Activated T-helper 2 cell treated with anti-CD3 and anti-CD28 coated beads, Interferon-gamma antibody, Interleukin-2, Interleukin-4, amounts not matched to agents 10 μg/mL and 5 μg/mL and 100 μg/mL, durations not matched to agents 14 hours and 24 hours and 36 hours (primary cell): ENCODE results near the gene KRT17. TPM values are rescaled to one million over a fixed set of nuclear protein-coding genes. Genes with fewer than 3 reads are reported as not detected.

Source experiments
- total RNA-seq: library from RNA; stranded (reverse); gene quantifications from 2 replicates; pipeline ENCODE4 v1.2.3, GENCODE V29; 2022

KRT17 gene
- total RNA-seq, 1 donor from 2014 or later: not detected

Other genes starting within 250 kb of the KRT17 start
- not detected in 2 replicates for gene KRT34, start 242.3 kb downstream of the KRT17 start, total RNA-seq
- gene KRT31, start 227.0 kb downstream of the KRT17 start, total RNA-seq: not detected in 2 replicates
- not detected in 2 replicates for gene KRT37, start 200.0 kb downstream of the KRT17 start, total RNA-seq
- not detected in 2 replicates for gene KRT38, start 183.6 kb downstream of the KRT17 start, total RNA-seq
- gene KRT32, start 157.2 kb downstream of the KRT17 start, total RNA-seq: not detected in 2 replicates
- not detected in 2 replicates for gene KRT35, start 143.4 kb downstream of the KRT17 start, total RNA-seq
- gene KRT36, start 134.7 kb downstream of the KRT17 start, total RNA-seq: not detected in 2 replicates
- gene KRT13, start 119.0 kb downstream of the KRT17 start, total RNA-seq: not detected in 2 replicates
- gene KRT15, start 105.7 kb downstream of the KRT17 start, total RNA-seq: not detected in 2 replicates
- not detected in 2 replicates for gene KRT19, start 96.3 kb downstream of the KRT17 start, total RNA-seq
- not detected in 2 replicates for gene KRT9, start 52.5 kb downstream of the KRT17 start, total RNA-seq
- not detected in 2 replicates for gene KRT14, start 37.7 kb downstream of the KRT17 start, total RNA-seq
- gene KRT16, start 11.8 kb downstream of the KRT17 start, total RNA-seq: not detected in 2 replicates
- 779 and 785 TPM in 2 replicates for gene EIF1, start 64.3 kb upstream of the KRT17 start, total RNA-seq
- not detected in 2 replicates for gene GAST, start 87.8 kb upstream of the KRT17 start, total RNA-seq
- gene HAP1, start 110.1 kb upstream of the KRT17 start, total RNA-seq: 0.11 and 0.23 TPM in 2 replicates
- 0.78 and 1.3 TPM in 2 replicates for gene JUP, start 162.1 kb upstream of the KRT17 start, total RNA-seq
- gene P3H4, start 187.4 kb upstream of the KRT17 start, total RNA-seq: 7.8 and 8.6 TPM in 2 replicates
- 1.3 and 1.4 TPM in 2 replicates for gene FKBP10, start 188.4 kb upstream of the KRT17 start, total RNA-seq
- 59.9 and 62.0 TPM in 2 replicates for gene NT5C3B, start 211.7 kb upstream of the KRT17 start, total RNA-seq
- 0.16 and 0.23 TPM in 2 replicates for gene KLHL10, start 213.2 kb upstream of the KRT17 start, total RNA-seq
- gene KLHL11, start 240.8 kb upstream of the KRT17 start, total RNA-seq: 44.3 and 46.0 TPM in 2 replicates